ENCODE measurements around the gene WDR43.

Gene WDR43

GRCh38 chr2:28994679-28995078 is 100.2 kb downstream of the WDR43 start:
- no peak for DNase-seq

- no peak for DNase-seq
Observed at GRCh38 chr2:28995765-28996750, 101.6 kb downstream of the WDR43 start.

DNA sequence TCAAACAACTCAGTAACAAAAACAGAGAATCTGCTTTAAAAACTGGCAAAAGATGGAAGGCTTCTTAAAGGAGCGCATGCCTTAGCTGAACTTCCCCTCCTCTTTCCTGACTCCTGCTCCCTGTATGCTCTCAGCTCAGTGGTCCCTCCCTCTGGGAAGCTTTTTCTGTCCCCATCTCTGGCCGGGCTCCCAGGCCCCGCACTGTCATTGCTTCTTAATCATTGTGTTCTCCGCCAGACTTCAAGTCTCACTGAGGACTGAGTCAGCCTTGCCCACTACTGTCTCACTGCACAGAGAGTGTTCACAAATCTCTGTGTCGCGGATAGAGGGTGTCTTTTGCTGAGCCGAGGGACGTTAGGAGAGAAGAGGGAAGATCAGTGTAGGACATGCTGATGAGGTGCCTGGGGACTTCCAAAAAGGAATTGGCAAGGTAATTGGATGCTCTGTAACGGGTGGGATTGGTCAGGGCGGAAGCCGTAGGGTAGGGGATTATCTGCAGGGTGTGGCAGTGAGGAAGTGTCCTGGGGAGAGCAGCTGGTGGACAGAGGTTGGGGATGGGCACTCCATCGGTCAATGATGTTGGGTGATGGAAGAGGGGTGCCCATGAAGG is 102.9 kb downstream of the WDR43 start:
- DNase-seq = no peak

All from CD4-positive, alpha-beta T cell treated with Interferon alpha-2 for 1 hour (primary cell).